ENCODE data around the gene MYO18A. TPM values are rescaled to one million over a fixed set of nuclear protein-coding genes. Genes with fewer than 3 reads are reported as not detected.
A peak's percentile ranks its signal among the peaks of the same experiment; 100 is the strongest.

The MYO18A gene
- total RNA-seq, 1 donor: 39.8 TPM

- Histone ChIP-seq H3K79me2 (ENCODE audit: insufficient read depth, low read length) (peaks cover 46% of the 10 kb centered on the region), H3K4me3 (ENCODE audit: insufficient read depth, low read length) (no peak overlapping the region)
Observed at GRCh38 chr17:29138184-29138955, 41.8 kb downstream of the MYO18A start.

GRCh38 chr17:29136998-29137730, 43.0 kb downstream of the MYO18A start:
- H3K27ac ChIP-seq (ENCODE audit: low read depth, low read length): peak overlapping the region; percentile 74
- peaks cover under 1% of the 10 kb centered on the region for H4K20me1 ChIP-seq (ENCODE audit: insufficient read depth, low read length)
- no peak overlapping the region for H3K4me3 ChIP-seq (ENCODE audit: insufficient read depth, low read length)
- H3K79me2 ChIP-seq (ENCODE audit: insufficient read depth, low read length): peaks cover 43% of the 10 kb centered on the region
- H3K36me3 ChIP-seq (ENCODE audit: insufficient read depth, low read length): no peaks in the 10 kb centered on the region
- H3K27me3 ChIP-seq (ENCODE audit: insufficient read depth, low read length): no peaks in the 10 kb centered on the region
- peaks cover 68% of the 10 kb centered on the region for H3K4me1 ChIP-seq (ENCODE audit: insufficient read depth, low read length)
- peak overlapping the region; percentile 62 for H3K4me2 ChIP-seq (ENCODE audit: insufficient read depth, low read length)
- no peak overlapping the region for H2AFZ ChIP-seq (ENCODE audit: low read length)
- DNase-seq (ENCODE audit: insufficient read length, low spot score, missing footprints): peak; percentile 95
- no peak for TF ChIP-seq CTCF (IDR thresholded peaks at IDR 0.05; ENCODE audit: extremely low read depth, low read depth, low read length)
- no peaks in the 10 kb centered on the region for H3K9me3 ChIP-seq (ENCODE audit: low read depth, low read length)

More at GRCh38 chr17:29138184-29138955, 41.8 kb downstream of the MYO18A start:
- Histone ChIP-seq H4K20me1 (ENCODE audit: insufficient read depth, low read length) (peaks cover 2% of the 10 kb centered on the region), H3K4me1 (ENCODE audit: insufficient read depth, low read length) (peaks cover 66% of the 10 kb centered on the region), H3K36me3 (ENCODE audit: insufficient read depth, low read length) (no peaks in the 10 kb centered on the region), H3K27ac (ENCODE audit: low read depth, low read length) (peak overlapping the region; percentile 74), H3K27me3 (ENCODE audit: insufficient read depth, low read length) (no peaks in the 10 kb centered on the region), H3K4me2 (ENCODE audit: insufficient read depth, low read length) (no peak overlapping the region), H3K9me3 (ENCODE audit: low read depth, low read length) (no peaks in the 10 kb centered on the region), H2AFZ (ENCODE audit: low read length) (no peak overlapping the region)
- DNase-seq (ENCODE audit: insufficient read length, low spot score, missing footprints): no peak
- no peak for TF ChIP-seq CTCF (IDR thresholded peaks at IDR 0.05; ENCODE audit: extremely low read depth, low read depth, low read length)

- no peaks in the 10 kb centered on the region for H4K20me1 ChIP-seq (ENCODE audit: insufficient read depth, low read length)
- H3K4me1 ChIP-seq (ENCODE audit: insufficient read depth, low read length): peaks cover 77% of the 10 kb centered on the region
- no peaks in the 10 kb centered on the region for H3K9me3 ChIP-seq (ENCODE audit: low read depth, low read length)
- TF ChIP-seq CTCF (IDR thresholded peaks at IDR 0.05; ENCODE audit: extremely low read depth, low read depth, low read length): no peak
- H3K36me3 ChIP-seq (ENCODE audit: insufficient read depth, low read length): no peaks in the 10 kb centered on the region
- DNase-seq (ENCODE audit: insufficient read length, low spot score, missing footprints): no peak
- H3K27me3 ChIP-seq (ENCODE audit: insufficient read depth, low read length): no peaks in the 10 kb centered on the region
- peaks cover 42% of the 10 kb centered on the region for H3K79me2 ChIP-seq (ENCODE audit: insufficient read depth, low read length)
- no peak overlapping the region for H3K4me2 ChIP-seq (ENCODE audit: insufficient read depth, low read length)
- H3K27ac ChIP-seq (ENCODE audit: low read depth, low read length): no peak overlapping the region
- no peak overlapping the region for H2AFZ ChIP-seq (ENCODE audit: low read length)
- H3K4me3 ChIP-seq (ENCODE audit: insufficient read depth, low read length): no peak overlapping the region
Observed at GRCh38 chr17:29135464-29135863, 44.7 kb downstream of the MYO18A start.

All from osteoblast (primary cell).